ENCODE measurements around the gene MZT1.

DNA sequence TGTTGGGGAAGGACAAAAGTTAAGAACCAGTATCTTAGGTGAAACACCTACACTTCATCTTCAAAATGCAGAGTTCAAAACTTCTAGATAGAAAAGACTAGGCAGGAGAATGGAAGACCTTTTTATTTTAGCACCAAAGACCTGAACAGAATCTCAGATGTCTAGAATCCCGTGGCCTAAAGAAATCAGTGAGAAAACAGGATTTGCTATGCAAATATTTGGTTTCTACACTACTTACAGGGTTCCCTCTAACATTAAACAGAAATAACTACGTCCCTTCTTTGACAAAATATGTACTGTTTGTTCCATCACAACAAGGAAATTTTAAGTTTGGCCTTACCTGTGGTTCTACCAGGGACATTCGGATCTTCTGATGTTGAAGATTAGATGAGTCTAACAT, 32.8 kb upstream of the MZT1 start:
- TF ChIP-seq, protein P1, sequence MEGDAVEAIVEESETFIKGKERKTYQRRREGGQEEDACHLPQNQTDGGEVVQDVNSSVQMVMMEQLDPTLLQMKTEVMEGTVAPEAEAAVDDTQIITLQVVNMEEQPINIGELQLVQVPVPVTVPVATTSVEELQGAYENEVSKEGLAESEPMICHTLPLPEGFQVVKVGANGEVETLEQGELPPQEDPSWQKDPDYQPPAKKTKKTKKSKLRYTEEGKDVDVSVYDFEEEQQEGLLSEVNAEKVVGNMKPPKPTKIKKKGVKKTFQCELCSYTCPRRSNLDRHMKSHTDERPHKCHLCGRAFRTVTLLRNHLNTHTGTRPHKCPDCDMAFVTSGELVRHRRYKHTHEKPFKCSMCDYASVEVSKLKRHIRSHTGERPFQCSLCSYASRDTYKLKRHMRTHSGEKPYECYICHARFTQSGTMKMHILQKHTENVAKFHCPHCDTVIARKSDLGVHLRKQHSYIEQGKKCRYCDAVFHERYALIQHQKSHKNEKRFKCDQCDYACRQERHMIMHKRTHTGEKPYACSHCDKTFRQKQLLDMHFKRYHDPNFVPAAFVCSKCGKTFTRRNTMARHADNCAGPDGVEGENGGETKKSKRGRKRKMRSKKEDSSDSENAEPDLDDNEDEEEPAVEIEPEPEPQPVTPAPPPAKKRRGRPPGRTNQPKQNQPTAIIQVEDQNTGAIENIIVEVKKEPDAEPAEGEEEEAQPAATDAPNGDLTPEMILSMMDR (IDR thresholded peaks at IDR 0.05) = no peak
- no peak for TF ChIP-seq POLR2A (IDR thresholded peaks at IDR 0.05)
- no peak for TF ChIP-seq POLR2AphosphoS5 (IDR thresholded peaks at IDR 0.05)
- TF ChIP-seq EP300 (IDR thresholded peaks at IDR 0.05) = no peak

All from upper lobe of left lung (tissue), 4 donors.